ENCODE data around the gene DGAT2.

- TF ChIP-seq CTCF (IDR thresholded peaks at IDR 0.05; ENCODE audit: low read depth, low read length) = no peak
- TF ChIP-seq POLR2A (IDR thresholded peaks at IDR 0.05; ENCODE audit: extremely low read depth, insufficient read length) = no peak
- no peak for TF ChIP-seq MAX (IDR thresholded peaks at IDR 0.05; ENCODE audit: low read depth, low read length)
Observed at GRCh38 chr11:75789521-75789920, 20.9 kb downstream of the DGAT2 start.
